K562 (cell line): ENCODE measurements around the gene DCP2. TPM values are rescaled to one million over a fixed set of nuclear protein-coding genes. Genes with fewer than 3 reads are reported as not detected.

Experiments
- ATAC-seq: fragments of 200-7000 bp; cut with Tn5 transposase; 3 replicates; pipeline ENCODE4 v1.9.1; 2020; ENCODE audit warnings: moderate library complexity
- BruUV-seq: library from RNA; stranded (reverse); fragments of 400-500 nt; replicated peaks from 2 replicates; lab custom pipeline; 2021; lab: Mats Ljungman, UMichigan
- CTCF ChIA-PET: fragments of 300-600 bp; formaldehyde crosslinking; extraction: SDS; loops from one replicate; lab custom pipeline; 2021; ENCODE audit warnings: low intra/inter-chr PET ratio; lab: Yijun Ruan, JAX
- POLR2A ChIA-PET: fragments of 300-600, 350-650 bp; sonication (Branson Sonifier 250); formaldehyde crosslinking; extraction: SDS; loops from one replicate; lab custom pipeline; 2021; ENCODE audit warnings: antibody characterized with exemption, inconsistent platforms; lab: Yijun Ruan, JAX
- DNase-seq, 4 experiments: peaks; one replicate each; pipeline versions ENCODE4 v3.0.0 to v3.0.0-alpha.2; 2011 to 2018; ENCODE audit warnings: low spot score in 3 of 4, mixed read lengths in 3 of 4; ENCODE audit errors: extremely low read depth in 1 of 4
- FAIRE-seq: peaks from 2 replicates; lab custom pipeline; 2011; peaks lifted over from hg19 to GRCh38; lab: Jason Lieb, UNC
- H2AFZ ChIP-seq: 2 replicates; pipeline ENCODE4 v1.6.0; 2011; ENCODE audit warnings: low read depth, low read length, control low read depth, inconsistent platforms
- H3K27ac ChIP-seq: fragments of 200-600 bp; 3 replicates; pipeline ENCODE4 v1.8.0; 2011; ENCODE audit warnings: low read depth, mild to moderate bottlenecking, control low read depth, inconsistent platforms, low read length, moderate library complexity, mixed read lengths; ENCODE audit errors: extremely low read depth
- H3K27me3 ChIP-seq, 2 experiments: fragments of 300-600 bp in 1 of 2; 2 replicates in 1 of 2; 3 replicates in 1 of 2; pipeline versions ENCODE4 v1.6.0 to v1.8.0; 2011; ENCODE audit warnings: inconsistent platforms in 2 of 2, low read length in 2 of 2, mild to moderate bottlenecking in 1 of 2, mixed read lengths in 1 of 2, moderate library complexity in 1 of 2; ENCODE audit not compliant: control insufficient read depth in 2 of 2, insufficient read depth in 2 of 2
- H3K36me3 ChIP-seq: fragments of 300-600 bp; 3 replicates; pipeline ENCODE4 v1.8.0; 2011; ENCODE audit warnings: mild to moderate bottlenecking, low read length, inconsistent platforms; ENCODE audit not compliant: control insufficient read depth, insufficient read depth
- H3K4me1 ChIP-seq, 2 experiments: fragments of 200-600 bp in 1 of 2; replicated peaks in 1 of 2; 2 replicates in 1 of 2; 3 replicates in 1 of 2; pipeline versions ENCODE4 v1.5.1 to v1.8.0; 2011; ENCODE audit warnings: inconsistent platforms in 2 of 2, low read length in 2 of 2, mild to moderate bottlenecking in 1 of 2, mixed read lengths in 1 of 2, moderate library complexity in 1 of 2; ENCODE audit not compliant: control insufficient read depth in 2 of 2, insufficient read depth in 2 of 2
- H3K4me2 ChIP-seq: 2 replicates; pipeline ENCODE4 v1.6.1; 2011; ENCODE audit warnings: low read length, control low read depth, inconsistent platforms, mixed read lengths; ENCODE audit not compliant: insufficient read depth
- H3K4me3 ChIP-seq: fragments of 200-600 bp; sonication (generic), shearing (Covaris generic); 2 replicates; pipeline ENCODE4 v1.5.1; 2016; ENCODE audit warnings: control low read depth, inconsistent platforms
- H3K79me2 ChIP-seq: fragments of 200-600 bp; 3 replicates; pipeline ENCODE4 v1.8.0; 2011; ENCODE audit warnings: low read length, inconsistent platforms; ENCODE audit not compliant: control insufficient read depth, insufficient read depth
- H3K9ac ChIP-seq, 2 experiments: 2 replicates each; pipeline versions ENCODE4 v1.6.0 to v1.6.1; 2011; ENCODE audit warnings: low read depth in 2 of 2, low read length in 2 of 2, control low read depth in 1 of 2, inconsistent platforms in 1 of 2, mild to moderate bottlenecking in 1 of 2, mixed read lengths in 1 of 2; ENCODE audit not compliant: insufficient read depth in 1 of 2
- H3K9me1 ChIP-seq: one replicate; pipeline ENCODE4 v1.6.0; 2011; ENCODE audit warnings: inconsistent platforms, mild to moderate bottlenecking, low read length, moderate library complexity; ENCODE audit not compliant: control insufficient read depth, insufficient read depth
- H3K9me3 ChIP-seq: replicated peaks from 2 replicates; pipeline ENCODE4 v1.5.1; 2011; ENCODE audit warnings: low read depth, low read length, inconsistent platforms; ENCODE audit not compliant: control insufficient read depth, insufficient read depth
- H4K20me1 ChIP-seq: replicated peaks from 2 replicates; pipeline ENCODE4 v1.6.1; 2011; ENCODE audit warnings: low read length, inconsistent platforms, mixed read lengths; ENCODE audit not compliant: control insufficient read depth, insufficient read depth
- CREB1 ChIP-seq, 2 experiments: sonication (generic) in 1 of 2; formaldehyde crosslinking in 1 of 2; IDR thresholded peaks; 2 replicates each; pipeline versions ENCODE4 v1.6.1 to v1.8.0; 2012 to 2022; ENCODE audit warnings: inconsistent platforms in 1 of 2, mild to moderate bottlenecking in 1 of 2, missing genetic modification reagents in 1 of 2, moderate library complexity in 1 of 2
- CREM ChIP-seq: IDR thresholded peaks from 2 replicates; pipeline ENCODE4 v1.6.1; 2014; ENCODE audit warnings: antibody characterized with exemption, low read depth
- HMG20B ChIP-seq: fragments of 250-450 bp; sonication (Bioruptor Pico); IDR thresholded peaks from 2 replicates; pipeline ENCODE4 v1.5.0; 2021; ENCODE audit warnings: mild to moderate bottlenecking
- MTA2 ChIP-seq: fragments of 450-650 bp; IDR thresholded peaks from 2 replicates; pipeline ENCODE4 v1.6.1; 2016; ENCODE audit warnings: low read depth
- NFATC3 ChIP-seq: fragments of 450-650 bp; IDR thresholded peaks from 2 replicates; pipeline ENCODE4 v1.6.1; 2017; ENCODE audit warnings: mild to moderate bottlenecking
- SIN3A ChIP-seq, 2 experiments: fragments of 150-350 bp in 1 of 2; IDR thresholded peaks; 2 replicates each; pipeline ENCODE4 v1.6.1; 2011 to 2016; ENCODE audit warnings: borderline replicate concordance in 2 of 2, low read depth in 2 of 2, low read length in 2 of 2, mild to moderate bottlenecking in 2 of 2, moderate library complexity in 2 of 2; ENCODE audit not compliant: control insufficient read depth in 1 of 2
- SMAD4 ChIP-seq: fragments of 250-450 bp; sonication (Bioruptor Pico); conservative IDR thresholded peaks from 2 replicates; pipeline ENCODE4 v1.8.0; 2021; ENCODE audit warnings: inconsistent platforms, mild to moderate bottlenecking, moderate library complexity
- TRIM28 ChIP-seq: fragments of 450-650 bp; IDR thresholded peaks from 2 replicates; pipeline ENCODE4 v1.6.1; 2017
- XRCC5 ChIP-seq: fragments of 200-400 bp; formaldehyde crosslinking; IDR thresholded peaks from 2 replicates; pipeline ENCODE4 v1.6.1; 2017; ENCODE audit warnings: low read depth, mild to moderate bottlenecking, low read length
- YY1 ChIP-seq, 3 experiments: IDR thresholded peaks; 2 replicates each; pipeline ENCODE4 v1.6.1; 2011; ENCODE audit warnings: low read length in 2 of 3, mild to moderate bottlenecking in 2 of 3, moderate library complexity in 2 of 3, borderline replicate concordance in 1 of 3, control low read depth in 1 of 3, low read depth in 1 of 3; ENCODE audit not compliant: insufficient read depth in 3 of 3, insufficient replicate concordance in 2 of 3, control insufficient read depth in 1 of 3, insufficient read length in 1 of 3; ENCODE audit errors: extremely low read depth in 1 of 3
- ZNF785 ChIP-seq: fragments of 250-450 bp; sonication (Bioruptor Pico); IDR thresholded peaks from 2 replicates; pipeline ENCODE4 v1.4.0; 2020; ENCODE audit warnings: mild to moderate bottlenecking
- WGBS: fragments of 100-300 bp; shearing (Covaris generic); methylation state at CpG from one replicate; pipeline ENCODE4 v1.1.6; 2016; ENCODE audit warnings: low coverage, mixed read lengths; ENCODE audit not compliant: insufficient coverage; ENCODE audit errors: missing lambda C conversion rate; 5-methylcytosine and 5-hydroxymethylcytosine counted together
- in situ Hi-C: fragments of 300-500 bp; cut with MboI; formaldehyde crosslinking; loops from 4 replicates; pipeline ENCODE4 v1.15.0; 2018; ENCODE audit warnings: inconsistent platforms, mixed read lengths
- intact Hi-C: fragments of 100-400 bp; cut with micrococcal nuclease; formaldehyde crosslinking; loops from 2 replicates; pipeline ENCODE4 v1.14.2; 2022
- polyA plus RNA-seq, 8 experiments: library from polyadenylated mRNA; depleted of rRNA in 4 of 8; stranded (reverse) in 5 of 8; unstranded in 3 of 8; fragments of >200 nt; fragmentation: Nextera tagmentation in 2 of 8; fragmentation: Illumina TruSeq in 1 of 8; extraction: Ambion mirVana in 2 of 8; extraction: Trizol in 1 of 8; gene quantifications; 2 replicates each; pipeline versions ENCODE4 v1.2.1 to v1.2.3, GENCODE V29; 2011 to 2014; ENCODE audit warnings: inconsistent platforms in 1 of 8, missing spikeins in 1 of 8
- total RNA-seq, 7 experiments: library from RNA; depleted of rRNA in 6 of 7; stranded (reverse); fragments of >200 nt in 6 of 7; fragmentation: Illumina TruSeq in 2 of 7; extraction: Trizol in 2 of 7; gene quantifications; 2 replicates each; pipeline versions ENCODE4 v1.2.1 to v1.2.3, GENCODE V29; 2011 to 2021; ENCODE audit warnings: low replicate concordance in 1 of 7

DCP2 gene
- total and polyA plus RNA-seq, 9 of the 15 experiments (the other 6 are each of a cell fraction or from before 2014, with no cell fraction given) = 25.9 to 109 (median 46.7) TPM

GRCh38 chr5:113036321-113036720, 59.7 kb downstream of the DCP2 start:
- no peak overlapping the region for H3K27ac ChIP-seq
- no peak overlapping the region for H3K4me2 ChIP-seq
- H4K20me1 ChIP-seq = no peaks in the 10 kb centered on the region
- no peak overlapping the region for H3K4me3 ChIP-seq
- H3K9ac ChIP-seq = no peak overlapping the region
- no peak for DNase-seq
- intact Hi-C loops = no loop called here
- TF ChIP-seq CREB1 (IDR thresholded peaks at IDR 0.05) (no peak), CREB1 (CRISPR knock-in tag; IDR thresholded peaks at IDR 0.05) (no peak), HMG20B (CRISPR knock-in tag) (no peak), NFATC3 (no peak), TRIM28 (no peak), YY1 (IDR thresholded peaks at IDR 0.05; ENCODE audit: borderline replicate concordance in 1 of 3, control insufficient read depth in 1 of 3, extremely low read depth in 1 of 3, insufficient read depth in 3 of 3, insufficient read length in 1 of 3, insufficient replicate concordance in 2 of 3, low read depth in 1 of 3, low read length in 2 of 3) (no peak), ZNF785 (CRISPR knock-in tag) (no peak), XRCC5 (no peak), CREM (no peak), SMAD4 (CRISPR knock-in tag) (no peak), SIN3A (IDR thresholded peaks at IDR 0.05; ENCODE audit: borderline replicate concordance in 2 of 2, control insufficient read depth in 1 of 2, low read depth in 2 of 2, low read length in 2 of 2) (no peak), MTA2 (no peak)
- H3K27me3 ChIP-seq = no peaks in the 10 kb centered on the region
- BruUV-seq = no TSS peak
- POLR2A ChIA-PET = interaction anchor here (0.6 kb wide), 1 partner anchor 40 kb away, joined by 3 read pairs; no protein-coding TSS in a partner anchor
- no peaks in the 10 kb centered on the region for H3K9me1 ChIP-seq
- H3K36me3 ChIP-seq = no peaks in the 10 kb centered on the region
- in situ Hi-C loops = no loop called here
- no peak for ATAC-seq
- H3K9me3 ChIP-seq = no peaks in the 10 kb centered on the region
- H3K4me1 ChIP-seq = peaks cover 4 to 9% of the 10 kb centered on the region in 2 experiments; a peak in 4 of 5 replicates
- no peaks in the 10 kb centered on the region for H3K79me2 ChIP-seq
- CTCF ChIA-PET = no interaction called here
- 67% methylated on average over 4 of the region's 4 CpGs for WGBS
- FAIRE-seq = no peak
- H2AFZ ChIP-seq = no peak overlapping the region
